DMS114 treated with DMSO at 0.1 percent for 48 hours (cell line): ENCODE data around the gene UBQLN3.

Experiments used
- DNase-seq: peaks from one replicate; lab custom pipeline; 2025; ENCODE audit not compliant: unreplicated experiment; lab: John Stamatoyannopoulos, UW

Gene UBQLN3

GRCh38 chr11:5507177-5507932, 2.4 kb downstream of the UBQLN3 start:
- DNase-seq = no peak

GRCh38 chr11:5505363-5506048, 4.3 kb downstream of the UBQLN3 start:
- DNase-seq = no peak

- DNase-seq = no peak
These were observed 5.3 kb downstream of the UBQLN3 start for GRCh38 chr11:5504403-5504921.

GRCh38 chr11:5500393-5500801, 9.4 kb downstream of the UBQLN3 start:
- no peak for DNase-seq

GRCh38 chr11:5499671-5500070, 10.1 kb downstream of the UBQLN3 start:
- no peak for DNase-seq

GRCh38 chr11:5489576-5490357, 20.0 kb downstream of the UBQLN3 start:
- no peak for DNase-seq

- DNase-seq = no peak
These were observed 20.9 kb downstream of the UBQLN3 start for GRCh38 chr11:5488798-5489399.

- DNase-seq = no peak
These were observed 21.4 kb downstream of the UBQLN3 start, which contains the start of gene OR52D1 for GRCh38 chr11:5488385-5488784. TSS of gene OR52D1 (plus strand) at chr11:5488685. CDS start at chr11:5488707, 22 bp downstream.

- no peak for DNase-seq
These were observed 23.3 kb downstream of the UBQLN3 start for GRCh38 chr11:5486421-5486820.

- DNase-seq = no peak
These were observed 23.8 kb downstream of the UBQLN3 start for GRCh38 chr11:5486003-5486402.

GRCh38 chr11:5476186-5476819, 33.5 kb downstream of the UBQLN3 start:
- DNase-seq = no peak

- no peak for DNase-seq
These were observed 35.8 kb downstream of the UBQLN3 start for GRCh38 chr11:5473921-5474320.

GRCh38 chr11:5467527-5467926, 42.2 kb downstream of the UBQLN3 start:
- DNase-seq = no peak

- DNase-seq = no peak
These were observed 48.7 kb downstream of the UBQLN3 start for GRCh38 chr11:5460983-5461621.
